ENCODE data around the gene INPP5A. TPM values are rescaled to one million over a fixed set of nuclear protein-coding genes. Genes with fewer than 3 reads are reported as not detected.
A peak's percentile ranks its signal among the peaks of the same experiment; 100 is the strongest.

The INPP5A gene
- total and polyA plus RNA-seq, 9 of the 15 experiments (the other 6 are each of a cell fraction or from before 2014, with no cell fraction given), result 0.66 to 11.6 (median 7.7) TPM

GRCh38 chr10:132656283-132657126 lies 118.9 kb downstream of the INPP5A start:
- Histone ChIP-seq H3K27ac (ENCODE audit: extremely low read depth, low read depth, low read length) (no peak overlapping the region), H3K4me1 (replicated peaks in 1 of 2; ENCODE audit: control insufficient read depth in 2 of 2, insufficient read depth in 2 of 2, low read length in 2 of 2) (peaks cover 0 to 19% of the 10 kb centered on the region in 2 experiments; a peak in 2 of 5 replicates), H4K20me1 (replicated peaks; ENCODE audit: control insufficient read depth, insufficient read depth, low read length) (no peaks in the 10 kb centered on the region; the same call in 1 of the 2 replicates), H3K4me2 (ENCODE audit: insufficient read depth, low read length) (no peak overlapping the region), H3K9me1 (ENCODE audit: control insufficient read depth, insufficient read depth, low read length) (no peaks in the 10 kb centered on the region), H3K36me3 (ENCODE audit: control insufficient read depth, insufficient read depth, low read length) (no peaks in the 10 kb centered on the region), H3K79me2 (ENCODE audit: control insufficient read depth, insufficient read depth, low read length) (no peaks in the 10 kb centered on the region), H3K9me3 (replicated peaks; ENCODE audit: control insufficient read depth, insufficient read depth, low read depth, low read length) (no peaks in the 10 kb centered on the region), H3K27me3 (ENCODE audit: control insufficient read depth in 2 of 2, insufficient read depth in 2 of 2, low read length in 2 of 2) (no peaks in the 10 kb centered on the region), H2AFZ (ENCODE audit: low read depth, low read length) (no peak overlapping the region), H3K4me3 (no peak overlapping the region), H3K9ac (ENCODE audit: insufficient read depth in 1 of 2, low read depth in 2 of 2, low read length in 2 of 2) (no peak overlapping the region)
- TF ChIP-seq ELK3 (CRISPR knock-in tag; IDR thresholded peaks at IDR 0.05), result no peak
- TF ChIP-seq POLR2G (IDR thresholded peaks at IDR 0.05; ENCODE audit: low read depth, low read length), result peak; percentile 25; the same call in 1 of the 2 replicates
- no peak for TF ChIP-seq ZNF785 (CRISPR knock-in tag; IDR thresholded peaks at IDR 0.05)
- no peak for TF ChIP-seq DDX20 (tag; IDR thresholded peaks at IDR 0.05; ENCODE audit: low read depth)
- in situ Hi-C loops (cut with MboI) (loop anchor here (25.0 kb wide), 1 partner anchor 456 kb away; no protein-coding TSS in a partner anchor), intact Hi-C loops (cut with micrococcal nuclease) (loop anchor here (10.0 kb wide), 1 partner anchor 138 kb away; no protein-coding TSS in a partner anchor)
- CTCF ChIA-PET (ENCODE audit: low intra/inter-chr PET ratio), result no interaction called here
- no peak for DNase-seq (ENCODE audit: extremely low read depth in 1 of 4, low spot score in 3 of 4)
- BruUV-seq (replicated peaks), result no TSS peak
- POLR2A ChIA-PET, result interaction anchor here (0.7 kb wide), 1 partner anchor 11 kb away, joined by 3 read pairs; no protein-coding TSS in a partner anchor
- no peak for ATAC-seq
- WGBS (ENCODE audit: insufficient coverage, low coverage, missing lambda C conversion rate), result 43% methylated on average over 10 of the region's 18 CpGs
- no peak for FAIRE-seq

All from K562 (cell line).